ENCODE measurements around the gene TRPC1.

The TRPC1 gene

GRCh38 chr3:142723968-142724681, at the start of gene TRPC1:
Gene TRPC1, plus strand, starts transcription at chr3:142724034. Its CDS starts 526 bp downstream, at chr3:142724560.
- peak within 1 kb of the TSS; percentile 99 for H3K4me3 ChIP-seq (ENCODE audit: low read depth, low read length)
- H3K4me1 ChIP-seq (ENCODE audit: control insufficient read depth, insufficient read depth, low read length), result peaks cover 9% of the 10 kb centered on the region; the same call in 1 of the 2 replicates
- peak within 1 kb of the TSS; percentile 97 for H3K27ac ChIP-seq (ENCODE audit: low read depth, low read length)
- no peaks in the 10 kb centered on the region for H3K9me3 ChIP-seq (ENCODE audit: control insufficient read depth, insufficient read depth, low read length)
- H3K27me3 ChIP-seq (ENCODE audit: control insufficient read depth, insufficient read depth, low read length), result no peaks in the 10 kb centered on the region
- peak within 1 kb of the TSS; percentile 94 for H3K9ac ChIP-seq (ENCODE audit: low read depth, low read length)
- peaks cover 5% of the 10 kb centered on the region; the same call in 1 of the 2 replicates for H3K36me3 ChIP-seq (ENCODE audit: control insufficient read depth, insufficient read depth, low read length)

- no peak overlapping the region for H3K9ac ChIP-seq (ENCODE audit: low read depth, low read length)
- no peaks in the 10 kb centered on the region for H3K4me1 ChIP-seq (ENCODE audit: control insufficient read depth, insufficient read depth, low read length)
- no peaks in the 10 kb centered on the region for H3K9me3 ChIP-seq (ENCODE audit: control insufficient read depth, insufficient read depth, low read length)
- 0 out of 2 replicates have a peak, but pooled peaks cover 9% of the 10 kb centered on the region for H3K36me3 ChIP-seq (ENCODE audit: control insufficient read depth, insufficient read depth, low read length)
- no peak overlapping the region for H3K4me3 ChIP-seq (ENCODE audit: low read depth, low read length)
- H3K27me3 ChIP-seq (ENCODE audit: control insufficient read depth, insufficient read depth, low read length), result no peaks in the 10 kb centered on the region
- H3K27ac ChIP-seq (ENCODE audit: low read depth, low read length), result no peak overlapping the region
Observed at GRCh38 chr3:142676151-142676550, 47.7 kb upstream of the TRPC1 start.

- Histone ChIP-seq H3K9me3 (ENCODE audit: control insufficient read depth, insufficient read depth, low read length) (no peaks in the 10 kb centered on the region), H3K4me3 (ENCODE audit: low read depth, low read length) (no peak overlapping the region)
Observed at GRCh38 chr3:142680710-142681109, 43.1 kb upstream of the TRPC1 start.

GRCh38 chr3:142690613-142691012, 33.2 kb upstream of the TRPC1 start:
- no peak overlapping the region for H3K9ac ChIP-seq (ENCODE audit: low read depth, low read length)
- H3K9me3 ChIP-seq (ENCODE audit: control insufficient read depth, insufficient read depth, low read length), result no peaks in the 10 kb centered on the region
- no peak overlapping the region for H3K27ac ChIP-seq (ENCODE audit: low read depth, low read length)
- no peaks in the 10 kb centered on the region for H3K36me3 ChIP-seq (ENCODE audit: control insufficient read depth, insufficient read depth, low read length)
- no peaks in the 10 kb centered on the region for H3K27me3 ChIP-seq (ENCODE audit: control insufficient read depth, insufficient read depth, low read length)
- H3K4me1 ChIP-seq (ENCODE audit: control insufficient read depth, insufficient read depth, low read length), result no peaks in the 10 kb centered on the region
- H3K4me3 ChIP-seq (ENCODE audit: low read depth, low read length), result no peak overlapping the region

More at GRCh38 chr3:142680710-142681109, 43.1 kb upstream of the TRPC1 start:
- Histone ChIP-seq H3K27me3 (ENCODE audit: control insufficient read depth, insufficient read depth, low read length) (no peaks in the 10 kb centered on the region), H3K4me1 (ENCODE audit: control insufficient read depth, insufficient read depth, low read length) (no peaks in the 10 kb centered on the region), H3K36me3 (ENCODE audit: control insufficient read depth, insufficient read depth, low read length) (no peaks in the 10 kb centered on the region), H3K9ac (ENCODE audit: low read depth, low read length) (no peak overlapping the region), H3K27ac (ENCODE audit: low read depth, low read length) (no peak overlapping the region)

GRCh38 chr3:142691527-142691926, 32.3 kb upstream of the TRPC1 start:
- Histone ChIP-seq H3K9ac (ENCODE audit: low read depth, low read length) (no peak overlapping the region), H3K4me1 (ENCODE audit: control insufficient read depth, insufficient read depth, low read length) (no peaks in the 10 kb centered on the region), H3K9me3 (ENCODE audit: control insufficient read depth, insufficient read depth, low read length) (no peaks in the 10 kb centered on the region), H3K27ac (ENCODE audit: low read depth, low read length) (no peak overlapping the region), H3K36me3 (ENCODE audit: control insufficient read depth, insufficient read depth, low read length) (no peaks in the 10 kb centered on the region), H3K4me3 (ENCODE audit: low read depth, low read length) (no peak overlapping the region), H3K27me3 (ENCODE audit: control insufficient read depth, insufficient read depth, low read length) (no peaks in the 10 kb centered on the region)

- Histone ChIP-seq H3K4me1 (ENCODE audit: control insufficient read depth, insufficient read depth, low read length) (no peaks in the 10 kb centered on the region), H3K9me3 (ENCODE audit: control insufficient read depth, insufficient read depth, low read length) (no peaks in the 10 kb centered on the region), H3K4me3 (ENCODE audit: low read depth, low read length) (no peak overlapping the region), H3K9ac (ENCODE audit: low read depth, low read length) (no peak overlapping the region), H3K36me3 (ENCODE audit: control insufficient read depth, insufficient read depth, low read length) (no peaks in the 10 kb centered on the region), H3K27ac (ENCODE audit: low read depth, low read length) (no peak overlapping the region), H3K27me3 (ENCODE audit: control insufficient read depth, insufficient read depth, low read length) (no peaks in the 10 kb centered on the region)
Observed at GRCh38 chr3:142693136-142693853, 30.5 kb upstream of the TRPC1 start.

- H3K9ac ChIP-seq (ENCODE audit: low read depth, low read length), result no peak overlapping the region
- H3K9me3 ChIP-seq (ENCODE audit: control insufficient read depth, insufficient read depth, low read length), result no peaks in the 10 kb centered on the region
- no peaks in the 10 kb centered on the region for H3K4me1 ChIP-seq (ENCODE audit: control insufficient read depth, insufficient read depth, low read length)
- no peak overlapping the region for H3K27ac ChIP-seq (ENCODE audit: low read depth, low read length)
- no peak overlapping the region for H3K4me3 ChIP-seq (ENCODE audit: low read depth, low read length)
- H3K36me3 ChIP-seq (ENCODE audit: control insufficient read depth, insufficient read depth, low read length), result no peaks in the 10 kb centered on the region
- no peaks in the 10 kb centered on the region for H3K27me3 ChIP-seq (ENCODE audit: control insufficient read depth, insufficient read depth, low read length)
Observed at GRCh38 chr3:142694225-142694624, 29.6 kb upstream of the TRPC1 start.

- Histone ChIP-seq H3K36me3 (ENCODE audit: control insufficient read depth, insufficient read depth, low read length) (no peaks in the 10 kb centered on the region), H3K9ac (ENCODE audit: low read depth, low read length) (no peak overlapping the region), H3K4me3 (ENCODE audit: low read depth, low read length) (no peak overlapping the region), H3K27me3 (ENCODE audit: control insufficient read depth, insufficient read depth, low read length) (no peaks in the 10 kb centered on the region), H3K4me1 (ENCODE audit: control insufficient read depth, insufficient read depth, low read length) (peaks cover 4% of the 10 kb centered on the region; the same call in 1 of the 2 replicates), H3K27ac (ENCODE audit: low read depth, low read length) (no peak overlapping the region), H3K9me3 (ENCODE audit: control insufficient read depth, insufficient read depth, low read length) (no peaks in the 10 kb centered on the region)
Observed at GRCh38 chr3:142705198-142705597, 18.6 kb upstream of the TRPC1 start.

GRCh38 chr3:142706321-142707127, 17.3 kb upstream of the TRPC1 start:
- Histone ChIP-seq H3K27ac (ENCODE audit: low read depth, low read length) (no peak overlapping the region), H3K9ac (ENCODE audit: low read depth, low read length) (no peak overlapping the region), H3K9me3 (ENCODE audit: control insufficient read depth, insufficient read depth, low read length) (no peaks in the 10 kb centered on the region), H3K4me3 (ENCODE audit: low read depth, low read length) (no peak overlapping the region), H3K27me3 (ENCODE audit: control insufficient read depth, insufficient read depth, low read length) (no peaks in the 10 kb centered on the region), H3K36me3 (ENCODE audit: control insufficient read depth, insufficient read depth, low read length) (no peaks in the 10 kb centered on the region), H3K4me1 (ENCODE audit: control insufficient read depth, insufficient read depth, low read length) (peaks cover 4% of the 10 kb centered on the region; the same call in 1 of the 2 replicates)

- Histone ChIP-seq H3K4me1 (ENCODE audit: control insufficient read depth, insufficient read depth, low read length) (peaks cover 4% of the 10 kb centered on the region; the same call in 1 of the 2 replicates), H3K9me3 (ENCODE audit: control insufficient read depth, insufficient read depth, low read length) (no peaks in the 10 kb centered on the region), H3K36me3 (ENCODE audit: control insufficient read depth, insufficient read depth, low read length) (no peaks in the 10 kb centered on the region; the same call in 1 of the 2 replicates), H3K4me3 (ENCODE audit: low read depth, low read length) (no peak overlapping the region), H3K27me3 (ENCODE audit: control insufficient read depth, insufficient read depth, low read length) (no peaks in the 10 kb centered on the region), H3K9ac (ENCODE audit: low read depth, low read length) (no peak overlapping the region), H3K27ac (ENCODE audit: low read depth, low read length) (no peak overlapping the region)
Observed at GRCh38 chr3:142709207-142709606, 14.6 kb upstream of the TRPC1 start.
